GM12878 (cell line): ENCODE results near the gene LSAMP.

Experiments
- MAX ChIP-seq: IDR thresholded peaks from 2 replicates; pipeline ENCODE4 v1.6.1; 2012; ENCODE audit warnings: low read depth, low read length, improper control_type of control experiment
- MEF2A ChIP-seq: IDR thresholded peaks from 2 replicates; pipeline ENCODE4 v1.6.1; 2011; ENCODE audit warnings: low read depth, mild to moderate bottlenecking, low read length, moderate library complexity; ENCODE audit not compliant: insufficient read depth
- MXI1 ChIP-seq: fragments of 150-350 bp; IDR thresholded peaks from 2 replicates; pipeline ENCODE4 v1.6.1; 2011; ENCODE audit warnings: low read depth, mild to moderate bottlenecking, inconsistent platforms, low read length, improper control_type of control experiment
- TF ChIP-seq, protein P1 (sequence below), 3 experiments: IDR thresholded peaks in 2 of 3; conservative IDR thresholded peaks in 1 of 3; 2 replicates each; pipeline ENCODE4 v1.5.1; 2011; ENCODE audit warnings: low read depth in 3 of 3, low read length in 3 of 3, mild to moderate bottlenecking in 3 of 3, control low read depth in 2 of 3, moderate library complexity in 2 of 3, inconsistent platforms in 1 of 3, mixed read lengths in 1 of 3; ENCODE audit not compliant: control insufficient read depth in 2 of 3, insufficient read depth in 1 of 3; ENCODE audit errors: extremely low read depth in 1 of 3

GRCh38 chr3:116267116-116267515 is 178.2 kb downstream of the LSAMP start:
- TF ChIP-seq MAX (no peak), MXI1 (no peak), MEF2A (no peak)
- TF ChIP-seq, protein P1, sequence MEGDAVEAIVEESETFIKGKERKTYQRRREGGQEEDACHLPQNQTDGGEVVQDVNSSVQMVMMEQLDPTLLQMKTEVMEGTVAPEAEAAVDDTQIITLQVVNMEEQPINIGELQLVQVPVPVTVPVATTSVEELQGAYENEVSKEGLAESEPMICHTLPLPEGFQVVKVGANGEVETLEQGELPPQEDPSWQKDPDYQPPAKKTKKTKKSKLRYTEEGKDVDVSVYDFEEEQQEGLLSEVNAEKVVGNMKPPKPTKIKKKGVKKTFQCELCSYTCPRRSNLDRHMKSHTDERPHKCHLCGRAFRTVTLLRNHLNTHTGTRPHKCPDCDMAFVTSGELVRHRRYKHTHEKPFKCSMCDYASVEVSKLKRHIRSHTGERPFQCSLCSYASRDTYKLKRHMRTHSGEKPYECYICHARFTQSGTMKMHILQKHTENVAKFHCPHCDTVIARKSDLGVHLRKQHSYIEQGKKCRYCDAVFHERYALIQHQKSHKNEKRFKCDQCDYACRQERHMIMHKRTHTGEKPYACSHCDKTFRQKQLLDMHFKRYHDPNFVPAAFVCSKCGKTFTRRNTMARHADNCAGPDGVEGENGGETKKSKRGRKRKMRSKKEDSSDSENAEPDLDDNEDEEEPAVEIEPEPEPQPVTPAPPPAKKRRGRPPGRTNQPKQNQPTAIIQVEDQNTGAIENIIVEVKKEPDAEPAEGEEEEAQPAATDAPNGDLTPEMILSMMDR (IDR thresholded peaks at IDR 0.05 in 2 of 3, conservative IDR thresholded peaks at IDR 0.05 in 1 of 3; ENCODE audit: control insufficient read depth in 2 of 3, extremely low read depth in 1 of 3, insufficient read depth in 1 of 3, low read depth in 3 of 3, low read length in 3 of 3) = no peak
